ENCODE results near the gene ANKS1B.

ANKS1B gene

GRCh38 chr12:99450036-99450630 is 534.6 kb downstream of the ANKS1B start:
- no peak for DNase-seq

DNA sequence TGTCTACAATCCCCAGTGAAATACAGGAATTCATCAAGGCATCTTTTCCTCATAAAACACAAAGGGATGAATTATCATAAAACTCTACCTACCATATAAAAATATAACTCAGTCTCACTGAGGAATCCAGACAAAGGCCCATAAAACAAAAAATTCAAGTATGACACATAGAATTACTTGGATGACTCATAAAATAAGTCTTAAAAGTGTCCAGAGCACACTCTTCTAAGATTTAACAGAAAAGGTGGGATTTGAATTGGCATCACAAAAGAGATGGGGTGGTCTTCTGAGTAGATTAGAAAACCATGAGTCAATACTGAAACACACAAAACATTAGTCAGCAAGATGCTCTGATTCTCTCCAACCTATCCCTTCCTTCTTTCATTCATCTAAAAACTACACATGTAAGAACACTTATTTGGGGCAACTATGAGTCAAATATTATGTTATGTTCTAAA is 539.8 kb downstream of the ANKS1B start:
- no peak for ATAC-seq
- no peak for DNase-seq

More at GRCh38 chr12:99450036-99450630, 534.6 kb downstream of the ANKS1B start:
- no peak for ATAC-seq

DNA sequence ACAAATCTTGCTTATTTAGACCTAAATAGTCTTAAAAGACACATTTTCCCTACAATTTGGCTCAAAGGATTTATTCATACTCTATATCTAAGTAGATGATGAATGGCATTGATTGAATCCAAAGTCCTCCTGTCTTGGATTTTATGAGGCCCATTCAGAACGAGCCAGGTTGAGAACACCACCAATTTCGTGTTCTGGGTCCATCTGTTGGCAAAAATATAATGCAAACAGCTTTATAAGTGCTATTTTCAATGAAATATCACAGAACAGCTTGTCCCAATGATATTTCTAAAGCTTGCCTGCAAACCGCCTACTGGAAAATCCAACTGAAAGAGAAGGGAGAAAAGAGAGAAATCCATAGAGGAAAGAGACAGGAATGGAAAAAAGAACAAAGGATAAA is 542.0 kb downstream of the ANKS1B start:
- DNase-seq (no peak), ATAC-seq (no peak)

DNA sequence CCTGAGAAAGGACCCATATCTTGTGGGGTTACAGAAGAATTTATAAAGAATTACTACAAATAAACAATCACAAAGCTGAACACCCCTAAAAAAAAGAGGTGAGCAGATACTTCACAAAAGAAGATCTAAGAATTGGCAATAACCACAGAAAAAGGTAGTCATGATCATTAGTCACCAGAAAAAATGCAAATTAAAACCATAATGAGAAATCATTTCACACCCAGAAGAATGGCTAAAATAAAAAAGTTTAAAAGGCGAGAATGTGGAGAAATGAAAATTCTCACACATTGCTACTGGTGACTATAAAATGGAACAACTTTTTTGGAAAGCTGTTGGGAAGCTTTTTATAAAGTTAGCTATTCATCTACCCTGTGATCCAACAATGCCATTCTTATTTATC is 545.3 kb downstream of the ANKS1B start:
- DNase-seq (no peak), ATAC-seq (no peak)

GRCh38 chr12:99436584-99436983 is 548.2 kb downstream of the ANKS1B start:
- DNase-seq (no peak), ATAC-seq (no peak)

- no peak for ATAC-seq
- no peak for DNase-seq
Measured at GRCh38 chr12:99435095-99435791, 549.5 kb downstream of the ANKS1B start.

- no peak for DNase-seq
Measured at GRCh38 chr12:99433155-99433554, 551.6 kb downstream of the ANKS1B start.

GRCh38 chr12:99431203-99431602 is 553.5 kb downstream of the ANKS1B start:
- no peak for ATAC-seq

More at GRCh38 chr12:99433155-99433554, 551.6 kb downstream of the ANKS1B start:
- ATAC-seq, result no peak

GRCh38 chr12:99427104-99427503 is 557.6 kb downstream of the ANKS1B start:
- no peak for DNase-seq
- no peak for ATAC-seq

More at GRCh38 chr12:99431203-99431602, 553.5 kb downstream of the ANKS1B start:
- DNase-seq, result no peak

DNA sequence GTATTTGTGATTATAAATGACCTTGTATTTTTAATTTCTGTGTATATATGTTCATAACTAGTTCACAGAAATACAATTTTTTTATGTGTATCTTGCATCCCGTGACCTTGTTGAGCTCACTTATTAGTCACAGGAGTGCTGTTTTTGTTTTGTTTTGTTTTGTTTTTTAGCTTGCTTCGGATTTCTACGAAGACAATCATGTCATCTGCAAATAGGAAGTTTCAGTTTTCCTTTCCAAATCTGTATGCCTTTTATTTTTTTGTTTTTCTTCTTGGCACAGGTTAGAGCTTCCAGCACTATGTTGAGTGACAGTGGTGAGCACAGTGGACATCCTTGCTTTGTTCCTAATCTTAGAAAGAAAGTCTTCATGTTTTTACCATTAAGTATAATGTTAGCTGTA is 566.4 kb downstream of the ANKS1B start:
- ATAC-seq (no peak), DNase-seq (no peak)

GRCh38 chr12:99413751-99414150 is 571.0 kb downstream of the ANKS1B start:
- no peak for ATAC-seq

DNA sequence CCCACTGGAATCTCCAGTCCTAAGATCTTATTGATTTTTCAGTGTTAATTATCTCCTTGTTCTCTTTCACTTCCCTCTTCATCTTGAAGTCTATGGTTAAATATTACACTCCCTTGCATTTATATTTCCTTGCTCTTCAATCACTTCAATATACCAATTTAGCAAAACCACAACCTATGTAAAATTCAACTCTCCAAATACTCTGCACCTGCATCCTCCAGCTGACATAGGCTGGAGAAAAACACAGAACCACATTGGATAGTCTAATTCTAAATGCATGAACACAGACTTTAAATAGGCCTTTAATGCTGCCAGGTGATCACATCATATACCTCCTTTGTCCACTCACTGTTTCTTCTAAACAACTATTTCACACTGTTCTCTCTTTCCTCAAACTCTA is 591.0 kb downstream of the ANKS1B start:
- ATAC-seq (no peak), DNase-seq (no peak)

More at GRCh38 chr12:99413751-99414150, 571.0 kb downstream of the ANKS1B start:
- DNase-seq, result no peak

- ATAC-seq (no peak), DNase-seq (no peak)
Measured at GRCh38 chr12:99392091-99392850, 592.5 kb downstream of the ANKS1B start.

- ATAC-seq, result no peak
- DNase-seq, result no peak
Measured at GRCh38 chr12:99390707-99391106, 594.0 kb downstream of the ANKS1B start.

DNA sequence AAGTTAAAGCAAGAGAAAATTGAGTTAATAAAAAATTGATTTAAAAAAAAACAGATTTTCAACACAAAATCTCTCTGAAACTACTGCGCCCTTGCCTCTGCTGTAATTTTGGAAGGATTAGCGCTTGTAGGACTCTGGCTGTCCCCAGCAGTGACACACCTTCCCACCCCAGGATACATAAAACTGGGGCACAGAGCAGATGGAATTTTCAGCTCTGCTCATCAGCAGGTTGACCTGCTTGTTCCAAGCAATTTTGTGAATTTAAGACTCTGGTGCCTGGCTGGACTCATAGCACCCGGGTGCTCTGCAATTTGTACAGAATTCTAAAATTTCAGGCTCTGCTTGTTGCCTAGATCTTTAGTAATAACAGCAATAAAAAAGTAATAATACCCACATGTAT is 595.0 kb downstream of the ANKS1B start:
- ATAC-seq, result no peak
- DNase-seq, result no peak

DNA sequence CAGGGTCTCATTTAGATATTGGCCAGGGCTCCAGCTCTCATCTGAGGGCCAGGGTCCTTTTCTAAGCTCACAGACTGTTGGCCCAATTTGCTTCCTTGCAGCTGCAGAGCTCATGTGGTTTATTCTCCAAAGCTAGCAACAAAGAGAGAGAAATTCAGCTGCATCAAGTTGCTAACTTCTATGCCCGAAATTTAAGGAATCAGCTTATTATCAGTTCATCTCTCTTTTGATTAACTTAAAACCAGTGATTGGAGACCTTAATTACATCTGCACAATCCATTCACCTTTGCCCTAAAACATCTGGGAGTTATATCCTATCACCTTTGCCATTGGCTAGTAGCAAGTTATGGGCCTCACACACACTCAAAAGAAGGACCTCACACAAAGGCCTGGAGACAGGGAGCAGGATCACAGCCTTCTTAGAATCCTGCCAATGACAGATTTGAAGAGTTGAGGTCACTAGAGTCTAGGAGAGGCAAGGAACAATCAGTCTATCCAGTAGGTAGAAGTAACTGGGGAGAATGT is 596.0 kb downstream of the ANKS1B start:
- ATAC-seq (no peak), DNase-seq (no peak)

GRCh38 chr12:99387661-99388060 is 597.1 kb downstream of the ANKS1B start:
- ATAC-seq (no peak), DNase-seq (no peak)

GRCh38 chr12:99386907-99387306 is 597.8 kb downstream of the ANKS1B start:
- ATAC-seq (no peak), DNase-seq (no peak)

DNA sequence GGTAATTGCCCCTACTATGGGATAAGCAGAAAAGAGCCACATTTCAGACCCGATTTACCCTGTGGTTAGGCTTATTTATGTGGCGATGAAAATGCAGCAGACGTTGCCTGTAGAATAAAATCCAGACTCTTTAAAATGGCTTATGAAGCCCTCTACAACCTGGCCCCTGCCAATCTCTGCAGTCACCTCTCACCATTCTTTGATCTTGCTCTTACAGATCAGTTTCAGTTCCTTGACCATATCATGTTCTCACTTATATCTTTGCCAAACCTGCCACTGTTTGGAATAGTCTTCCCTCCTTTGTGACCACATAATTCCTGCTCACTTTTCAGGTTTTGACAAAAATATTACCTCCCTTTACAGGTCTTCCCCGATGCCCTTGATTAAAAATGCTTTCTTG is 601.5 kb downstream of the ANKS1B start:
- ATAC-seq (no peak), DNase-seq (no peak)

- DNase-seq (no peak), ATAC-seq (no peak)
Measured at GRCh38 chr12:99381992-99382391, 602.7 kb downstream of the ANKS1B start.

- DNase-seq (no peak), ATAC-seq (no peak)
Measured at GRCh38 chr12:99380701-99381100, 604.0 kb downstream of the ANKS1B start.

GRCh38 chr12:99374023-99374422 is 610.7 kb downstream of the ANKS1B start:
- ATAC-seq (no peak), DNase-seq (no peak)
